22Rv1 (cell line): ENCODE results near the gene WWTR1.

ENCODE experiments used
- ZFX ChIP-seq: fragments of 450-650 bp; IDR thresholded peaks from 2 replicates; pipeline ENCODE4 v1.6.1; 2017; ENCODE audit warnings: antibody characterized with exemption, borderline replicate concordance
- TF ChIP-seq, protein P1 (sequence below): fragments of 450-650 bp; IDR thresholded peaks from 2 replicates; pipeline ENCODE4 v1.5.1; 2017; ENCODE audit warnings: mild to moderate bottlenecking

DNA sequence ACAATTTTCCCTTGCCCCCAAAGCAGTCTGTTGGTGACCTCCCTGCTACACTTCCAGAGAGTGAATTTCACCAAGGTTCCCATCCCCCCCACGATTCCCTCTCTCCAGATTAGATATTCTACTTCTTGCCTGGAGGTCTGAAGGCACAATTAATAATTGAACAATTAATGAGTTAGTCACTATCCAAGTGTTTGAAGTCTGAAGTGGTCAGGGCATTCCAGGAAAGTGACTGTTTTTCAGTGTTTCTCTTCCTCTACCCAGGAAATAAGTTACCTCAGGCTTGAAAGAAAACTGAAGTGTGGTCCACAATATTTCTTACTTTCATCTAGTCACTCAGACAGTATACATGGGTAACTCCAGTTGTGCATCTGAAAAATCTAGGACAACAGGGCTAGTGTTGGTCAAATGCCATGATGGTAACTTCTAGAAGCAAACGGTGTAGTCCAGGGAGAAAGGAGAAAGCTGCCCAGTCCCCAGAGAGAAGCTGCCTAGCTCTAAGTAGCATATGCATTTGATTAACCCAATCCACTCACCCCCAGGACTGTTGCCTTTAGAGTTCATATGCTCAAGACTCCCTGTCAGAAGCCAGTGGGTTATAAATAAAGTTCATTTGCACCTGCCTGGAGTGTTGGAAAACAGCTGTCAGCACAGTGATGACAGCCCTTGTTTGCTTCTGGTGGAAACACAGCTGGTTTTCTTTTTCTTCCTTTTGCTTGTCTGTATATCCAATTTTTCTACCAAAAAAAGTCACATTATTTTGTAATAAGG is 185.6 kb downstream of the WWTR1 start:
- TF ChIP-seq, protein P1, sequence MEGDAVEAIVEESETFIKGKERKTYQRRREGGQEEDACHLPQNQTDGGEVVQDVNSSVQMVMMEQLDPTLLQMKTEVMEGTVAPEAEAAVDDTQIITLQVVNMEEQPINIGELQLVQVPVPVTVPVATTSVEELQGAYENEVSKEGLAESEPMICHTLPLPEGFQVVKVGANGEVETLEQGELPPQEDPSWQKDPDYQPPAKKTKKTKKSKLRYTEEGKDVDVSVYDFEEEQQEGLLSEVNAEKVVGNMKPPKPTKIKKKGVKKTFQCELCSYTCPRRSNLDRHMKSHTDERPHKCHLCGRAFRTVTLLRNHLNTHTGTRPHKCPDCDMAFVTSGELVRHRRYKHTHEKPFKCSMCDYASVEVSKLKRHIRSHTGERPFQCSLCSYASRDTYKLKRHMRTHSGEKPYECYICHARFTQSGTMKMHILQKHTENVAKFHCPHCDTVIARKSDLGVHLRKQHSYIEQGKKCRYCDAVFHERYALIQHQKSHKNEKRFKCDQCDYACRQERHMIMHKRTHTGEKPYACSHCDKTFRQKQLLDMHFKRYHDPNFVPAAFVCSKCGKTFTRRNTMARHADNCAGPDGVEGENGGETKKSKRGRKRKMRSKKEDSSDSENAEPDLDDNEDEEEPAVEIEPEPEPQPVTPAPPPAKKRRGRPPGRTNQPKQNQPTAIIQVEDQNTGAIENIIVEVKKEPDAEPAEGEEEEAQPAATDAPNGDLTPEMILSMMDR, result no peak
- TF ChIP-seq ZFX, result no peak
